Hepatic stellate cell (primary cell): ENCODE results near the gene SRC.

Source experiments
- DNase-seq: peaks from one replicate; pipeline ENCODE4 v3.0.0; 2011; ENCODE audit warnings: low spot score

The SRC gene

GRCh38 chr20:37453836-37454235 lies 107.9 kb downstream of the SRC start:
- DNase-seq = no peak

- DNase-seq = no peak
Measured at GRCh38 chr20:37454636-37455385, 108.9 kb downstream of the SRC start.
